ENCODE measurements around the gene KLK5.
A peak's percentile ranks its signal among the peaks of the same experiment; 100 is the strongest.

The KLK5 gene

GRCh38 chr19:50906217-50906616, 46.6 kb downstream of the KLK5 start:
- no peaks in the 10 kb centered on the region for H3K79me2 ChIP-seq
- peaks cover 3% of the 10 kb centered on the region for H3K4me1 ChIP-seq
- H3K36me3 ChIP-seq (ENCODE audit: control insufficient read depth, insufficient read depth, low read length) = no peaks in the 10 kb centered on the region
- no peak overlapping the region for H3K9ac ChIP-seq
- no peaks in the 10 kb centered on the region for H3K9me3 ChIP-seq (ENCODE audit: control insufficient read depth, low read length)
- TF ChIP-seq CTCF (IDR thresholded peaks at IDR 0.05) = peak; percentile 30
- H3K27ac ChIP-seq = no peak overlapping the region
- H3K4me2 ChIP-seq (ENCODE audit: low read length) = no peak overlapping the region
- H3K4me3 ChIP-seq (ENCODE audit: low read depth, low read length) = no peak overlapping the region
- H2AFZ ChIP-seq = no peak overlapping the region
- no peaks in the 10 kb centered on the region for H3K27me3 ChIP-seq (ENCODE audit: control insufficient read depth, insufficient read depth, low read length)

- no peaks in the 10 kb centered on the region for H3K36me3 ChIP-seq (ENCODE audit: control insufficient read depth, insufficient read depth, low read length)
- TF ChIP-seq CTCF (IDR thresholded peaks at IDR 0.05) = no peak
- H2AFZ ChIP-seq = no peak overlapping the region
- no peaks in the 10 kb centered on the region for H3K27me3 ChIP-seq (ENCODE audit: control insufficient read depth, insufficient read depth, low read length)
- no peak overlapping the region for H3K9ac ChIP-seq
- H3K79me2 ChIP-seq = no peaks in the 10 kb centered on the region
- no peak overlapping the region for H3K4me3 ChIP-seq (ENCODE audit: low read depth, low read length)
- no peaks in the 10 kb centered on the region for H3K9me3 ChIP-seq (ENCODE audit: control insufficient read depth, low read length)
- no peaks in the 10 kb centered on the region for H3K4me1 ChIP-seq
- no peak overlapping the region for H3K27ac ChIP-seq
- H3K4me2 ChIP-seq (ENCODE audit: low read length) = no peak overlapping the region
Measured at GRCh38 chr19:50902640-50903039, 50.2 kb downstream of the KLK5 start.

- Histone ChIP-seq H3K4me1 (no peaks in the 10 kb centered on the region), H3K27ac (no peak overlapping the region), H3K9me3 (ENCODE audit: control insufficient read depth, low read length) (no peaks in the 10 kb centered on the region), H3K4me3 (ENCODE audit: low read depth, low read length) (no peak overlapping the region), H3K36me3 (ENCODE audit: control insufficient read depth, insufficient read depth, low read length) (no peaks in the 10 kb centered on the region), H3K79me2 (no peaks in the 10 kb centered on the region), H3K27me3 (ENCODE audit: control insufficient read depth, insufficient read depth, low read length) (no peaks in the 10 kb centered on the region), H3K4me2 (ENCODE audit: low read length) (no peak overlapping the region), H2AFZ (no peak overlapping the region), H3K9ac (no peak overlapping the region)
- TF ChIP-seq CTCF (IDR thresholded peaks at IDR 0.05) = no peak
Measured at GRCh38 chr19:50899569-50899968, 53.3 kb downstream of the KLK5 start.

GRCh38 chr19:50898018-50898417, 54.8 kb downstream of the KLK5 start:
- Histone ChIP-seq H3K4me1 (no peaks in the 10 kb centered on the region), H3K4me2 (ENCODE audit: low read length) (no peak overlapping the region), H3K9me3 (ENCODE audit: control insufficient read depth, low read length) (no peaks in the 10 kb centered on the region), H3K27me3 (ENCODE audit: control insufficient read depth, insufficient read depth, low read length) (no peaks in the 10 kb centered on the region), H3K79me2 (no peaks in the 10 kb centered on the region), H3K4me3 (ENCODE audit: low read depth, low read length) (no peak overlapping the region), H3K36me3 (ENCODE audit: control insufficient read depth, insufficient read depth, low read length) (no peaks in the 10 kb centered on the region), H2AFZ (no peak overlapping the region), H3K27ac (no peak overlapping the region), H3K9ac (no peak overlapping the region)
- no peak for TF ChIP-seq CTCF (IDR thresholded peaks at IDR 0.05)

GRCh38 chr19:50897612-50898011, 55.2 kb downstream of the KLK5 start:
- Histone ChIP-seq H3K4me1 (no peaks in the 10 kb centered on the region), H3K9ac (no peak overlapping the region), H3K27ac (no peak overlapping the region), H3K4me3 (ENCODE audit: low read depth, low read length) (no peak overlapping the region), H2AFZ (no peak overlapping the region), H3K79me2 (no peaks in the 10 kb centered on the region), H3K4me2 (ENCODE audit: low read length) (no peak overlapping the region), H3K36me3 (ENCODE audit: control insufficient read depth, insufficient read depth, low read length) (no peaks in the 10 kb centered on the region), H3K9me3 (ENCODE audit: control insufficient read depth, low read length) (no peaks in the 10 kb centered on the region), H3K27me3 (ENCODE audit: control insufficient read depth, insufficient read depth, low read length) (no peaks in the 10 kb centered on the region)
- no peak for TF ChIP-seq CTCF (IDR thresholded peaks at IDR 0.05)
